Muscle of leg (tissue), 11 donors: ENCODE measurements around the gene NR1I2. TPM values are rescaled to one million over a fixed set of nuclear protein-coding genes. Genes with fewer than 3 reads are reported as not detected.

Experiments used
- DNase-seq: peaks from one replicate; pipeline ENCODE4 v3.0.0; 2013
- H3K27ac ChIP-seq: one replicate; pipeline ENCODE4 v1.5.1; 2013; ENCODE audit warnings: mild to moderate bottlenecking, low read length, control low read depth
- H3K27me3 ChIP-seq: one replicate; pipeline ENCODE4 v1.6.1; 2013; ENCODE audit warnings: low read length; ENCODE audit not compliant: control insufficient read depth, insufficient read depth
- H3K36me3 ChIP-seq: one replicate; pipeline ENCODE4 v1.6.1; 2013; ENCODE audit warnings: low read length; ENCODE audit not compliant: control insufficient read depth, insufficient read depth
- H3K4me1 ChIP-seq: one replicate; pipeline ENCODE4 v1.6.1; 2013; ENCODE audit warnings: low read length; ENCODE audit not compliant: control insufficient read depth, insufficient read depth
- H3K4me3 ChIP-seq: one replicate; pipeline ENCODE4 v1.5.1; 2013; ENCODE audit warnings: low read length, control low read depth
- H3K9me3 ChIP-seq: replicated peaks from 2 replicates; pipeline ENCODE4 v1.6.1; 2013; ENCODE audit warnings: low read depth, low read length; ENCODE audit not compliant: control insufficient read depth
- WGBS: methylation state at CpG from one replicate; pipeline ENCODE4 v1.1.5; 2013; ENCODE audit warnings: missing lambda C conversion rate; ENCODE audit not compliant: insufficient coverage; 5-methylcytosine and 5-hydroxymethylcytosine counted together
- polyA plus RNA-seq, 8 donors: library from polyadenylated mRNA; unstranded; fragments of 120-200 nt; gene quantifications; one replicate each; pipeline versions ENCODE4 v1.2.1 to v1.2.3, GENCODE V29; 2013; ENCODE audit warnings: inconsistent platforms in 1 of 8, low replicate concordance in 1 of 8; ENCODE audit not compliant: insufficient read length in 8 of 8, insufficient read depth in 1 of 8
- total RNA-seq: library from RNA; stranded (reverse); fragments of 120-200 nt; gene quantifications from one replicate; pipeline ENCODE4 v1.2.4, GENCODE V29; 2013

Gene NR1I2
- total and polyA plus RNA-seq, 9 donors = 0.19 to 1.9 (median 0.33) TPM

DNA sequence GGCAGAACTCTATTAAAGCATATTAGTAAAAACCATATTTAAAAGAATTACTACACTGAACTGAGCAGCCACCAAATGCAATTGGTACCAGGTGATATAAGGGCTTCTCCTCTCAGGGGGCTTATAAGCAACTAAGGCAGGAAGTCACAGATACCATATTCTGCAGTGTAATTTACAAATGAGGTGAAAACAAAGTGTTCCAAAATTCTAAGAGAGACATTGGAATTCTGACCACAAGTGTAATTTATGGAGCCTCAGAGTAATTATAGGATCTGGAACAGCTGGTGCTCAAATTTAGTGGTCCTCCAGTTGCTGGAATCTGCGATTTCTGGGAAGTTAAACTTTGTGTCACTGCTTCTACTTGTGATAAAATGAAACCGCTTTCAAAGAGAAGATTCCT is 3.1 kb upstream of the NR1I2 start:
- Histone ChIP-seq H3K4me1 (no peaks in the 10 kb centered on the region), H3K4me3 (no peak overlapping the region), H3K36me3 (no peaks in the 10 kb centered on the region), H3K27me3 (no peaks in the 10 kb centered on the region), H3K27ac (no peak overlapping the region), H3K9me3 (peaks cover 6% of the 10 kb centered on the region)
- DNase-seq = no peak
- no CpG with 5 or more reads among the region's 2 CpGs for WGBS

DNA sequence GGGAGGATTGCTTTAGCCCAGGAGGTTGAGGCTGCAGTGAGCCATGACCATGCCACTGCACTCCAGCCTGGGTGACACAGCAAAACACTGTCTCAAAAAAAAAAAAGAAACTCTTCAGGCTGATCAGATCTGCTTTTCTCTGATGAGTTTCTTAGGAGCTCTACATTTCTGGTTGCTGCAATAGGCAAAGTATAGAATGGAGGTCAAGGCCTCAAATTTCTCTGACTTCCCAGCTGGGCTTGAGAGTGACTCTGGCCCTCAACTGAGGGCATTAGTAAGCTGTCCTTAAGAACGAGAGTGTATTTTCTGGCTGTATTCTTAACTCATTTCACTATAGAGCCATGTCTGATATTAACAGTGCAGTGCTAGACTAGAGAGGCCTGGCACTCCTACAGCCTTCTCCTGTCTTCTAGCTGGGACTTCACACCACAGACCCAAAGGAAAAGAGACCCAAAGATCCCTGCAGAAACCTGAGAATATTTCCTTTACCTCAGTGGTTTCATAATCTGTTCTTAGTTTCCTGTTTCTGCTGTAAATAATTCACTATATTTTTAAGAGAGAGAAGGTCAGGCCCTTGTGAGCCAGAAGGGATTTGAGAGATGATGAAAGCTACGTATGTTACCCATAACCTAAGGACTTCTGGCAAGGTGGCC is 2.0 kb upstream of the NR1I2 start:
- Histone ChIP-seq H3K27me3 (no peaks in the 10 kb centered on the region), H3K36me3 (no peaks in the 10 kb centered on the region), H3K9me3 (peaks cover 6% of the 10 kb centered on the region), H3K27ac (no peak overlapping the region), H3K4me3 (no peak overlapping the region), H3K4me1 (no peaks in the 10 kb centered on the region)
- no peak for DNase-seq
- WGBS = no CpG with 5 or more reads among the region's 2 CpGs

GRCh38 chr3:119782460-119782859 is 559 bp downstream of the NR1I2 start:
- H3K27ac ChIP-seq = no peak overlapping the region
- no peaks in the 10 kb centered on the region for H3K36me3 ChIP-seq
- WGBS = 100% methylated on average over 1 of the region's 1 CpG
- no peak for DNase-seq
- H3K27me3 ChIP-seq = no peaks in the 10 kb centered on the region
- H3K9me3 ChIP-seq = no peaks in the 10 kb centered on the region
- H3K4me1 ChIP-seq = no peaks in the 10 kb centered on the region
- no peak overlapping the region for H3K4me3 ChIP-seq

GRCh38 chr3:119783255-119783654 is 1.4 kb downstream of the NR1I2 start:
- WGBS = no CpG with 5 or more reads among the region's 2 CpGs
- no peaks in the 10 kb centered on the region for H3K27me3 ChIP-seq
- H3K27ac ChIP-seq = no peak overlapping the region

GRCh38 chr3:119783883-119784282 is 2.0 kb downstream of the NR1I2 start:
- WGBS = 58% methylated on average over 4 of the region's 7 CpGs
- Histone ChIP-seq H3K4me1 (no peaks in the 10 kb centered on the region), H3K27me3 (no peaks in the 10 kb centered on the region), H3K4me3 (no peak overlapping the region), H3K36me3 (no peaks in the 10 kb centered on the region), H3K27ac (no peak overlapping the region), H3K9me3 (no peaks in the 10 kb centered on the region)
- DNase-seq = no peak

More at GRCh38 chr3:119783255-119783654, 1.4 kb downstream of the NR1I2 start:
- no peaks in the 10 kb centered on the region for H3K36me3 ChIP-seq
- H3K4me1 ChIP-seq = no peaks in the 10 kb centered on the region
- H3K9me3 ChIP-seq = no peaks in the 10 kb centered on the region
- H3K4me3 ChIP-seq = no peak overlapping the region
- DNase-seq = no peak

- no peaks in the 10 kb centered on the region for H3K4me1 ChIP-seq
- no peak overlapping the region for H3K27ac ChIP-seq
- WGBS = no CpG with 5 or more reads among the region's 2 CpGs
These were observed 4.5 kb downstream of the NR1I2 start for GRCh38 chr3:119786409-119786808.

DNA sequence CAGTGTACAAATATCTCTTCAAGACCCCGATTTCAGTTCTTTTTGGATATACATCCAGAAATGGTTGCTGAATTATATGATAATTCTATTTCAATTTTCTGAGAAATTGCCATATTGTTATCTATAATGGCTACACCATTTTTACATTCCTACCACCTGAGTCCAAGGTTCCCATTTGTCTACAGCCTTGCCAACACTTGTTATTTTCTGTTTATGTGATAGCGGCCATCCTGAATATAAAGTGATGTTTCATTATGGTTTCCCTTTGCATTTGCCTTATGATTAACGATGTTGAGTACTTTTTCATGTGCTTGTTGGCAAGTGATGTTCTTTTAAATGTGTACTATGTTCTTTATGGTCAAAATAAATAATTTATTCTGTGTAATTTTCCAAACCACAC is 8.5 kb downstream of the NR1I2 start:
- no CpG with 5 or more reads among the region's 3 CpGs for WGBS
- H3K36me3 ChIP-seq = no peaks in the 10 kb centered on the region
- no peaks in the 10 kb centered on the region for H3K9me3 ChIP-seq
- H3K4me3 ChIP-seq = no peak overlapping the region
- no peaks in the 10 kb centered on the region for H3K27me3 ChIP-seq
- no peak for DNase-seq
- H3K4me1 ChIP-seq = no peaks in the 10 kb centered on the region
- no peak overlapping the region for H3K27ac ChIP-seq

More at GRCh38 chr3:119786409-119786808, 4.5 kb downstream of the NR1I2 start:
- no peaks in the 10 kb centered on the region for H3K27me3 ChIP-seq
- no peak overlapping the region for H3K4me3 ChIP-seq
- no peaks in the 10 kb centered on the region for H3K36me3 ChIP-seq
- no peak for DNase-seq
- H3K9me3 ChIP-seq = no peaks in the 10 kb centered on the region

DNA sequence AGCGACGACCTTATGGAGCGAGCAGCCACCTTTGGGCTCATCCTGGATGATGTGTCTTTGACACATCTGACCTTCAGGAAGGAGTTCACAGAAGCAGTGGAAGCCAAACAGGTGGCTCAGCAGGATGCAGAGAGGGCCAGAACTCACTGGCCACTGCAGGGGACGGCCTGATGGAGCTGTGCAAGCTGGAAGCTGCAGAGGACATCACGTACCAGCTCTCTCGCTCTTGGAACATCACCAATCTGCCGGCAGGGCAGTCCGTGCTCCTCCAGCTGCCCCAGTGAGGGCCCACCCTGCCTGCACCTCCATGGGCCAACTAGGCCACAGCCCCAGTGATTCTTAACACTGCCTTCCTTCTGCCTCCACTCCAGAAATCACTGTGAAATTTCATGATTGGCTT is 10.4 kb downstream of the NR1I2 start:
- H3K36me3 ChIP-seq = no peaks in the 10 kb centered on the region
- WGBS = 90% methylated on average over 8 of the region's 8 CpGs

DNA sequence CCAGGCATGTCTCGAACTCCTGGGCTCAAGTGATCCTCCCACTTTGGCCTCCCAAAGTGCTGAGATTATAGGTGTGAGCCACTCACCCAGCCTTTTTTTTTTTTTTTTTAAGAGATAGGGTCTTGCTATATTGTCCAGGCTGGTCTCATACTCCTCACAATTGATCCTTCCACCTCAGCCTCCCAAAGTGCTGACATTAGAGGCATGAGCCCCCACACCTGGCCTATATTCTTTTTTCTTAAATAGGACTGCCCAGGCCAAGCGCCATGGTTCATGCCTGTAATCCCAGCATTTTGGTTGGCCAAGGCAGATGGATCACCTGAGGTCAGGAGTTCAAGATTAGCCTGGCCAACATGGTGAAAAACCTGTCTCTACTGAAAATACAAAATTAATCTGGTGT is 12.5 kb downstream of the NR1I2 start:
- H3K27me3 ChIP-seq = no peaks in the 10 kb centered on the region
- no peak for DNase-seq
- no peaks in the 10 kb centered on the region for H3K36me3 ChIP-seq
- no peaks in the 10 kb centered on the region for H3K4me1 ChIP-seq
- 86% methylated on average over 1 of the region's 2 CpGs for WGBS
- H3K4me3 ChIP-seq = no peak overlapping the region
- no peaks in the 10 kb centered on the region for H3K9me3 ChIP-seq
- no peak overlapping the region for H3K27ac ChIP-seq

More for the DNA sequence above, 10.4 kb downstream of the NR1I2 start:
- H3K4me3 ChIP-seq = no peak overlapping the region
- no peaks in the 10 kb centered on the region for H3K9me3 ChIP-seq
- H3K27ac ChIP-seq = no peak overlapping the region
- H3K4me1 ChIP-seq = no peaks in the 10 kb centered on the region
- DNase-seq = no peak
- no peaks in the 10 kb centered on the region for H3K27me3 ChIP-seq

- no peaks in the 10 kb centered on the region for H3K36me3 ChIP-seq
- H3K27me3 ChIP-seq = no peaks in the 10 kb centered on the region
- no peaks in the 10 kb centered on the region for H3K4me1 ChIP-seq
- DNase-seq = no peak
- WGBS = 45% methylated on average over 3 of the region's 5 CpGs
- no peaks in the 10 kb centered on the region for H3K9me3 ChIP-seq
- no peak overlapping the region for H3K27ac ChIP-seq
- no peak overlapping the region for H3K4me3 ChIP-seq
These were observed 13.2 kb downstream of the NR1I2 start for GRCh38 chr3:119794971-119795612.
